SK-N-SH treated with all-trans-retinoic acid at 6 μM for 48 hours (cell line): ENCODE measurements around the gene NACAD.

Experiments
- ATAC-seq: fragments of 200-7000 bp; cut with Tn5 transposase; 3 replicates; pipeline ENCODE4 v1.9.1; 2020; ENCODE audit warnings: mild to moderate bottlenecking, moderate library complexity
- ARNTL ChIP-seq: fragments of 450-650 bp; formaldehyde crosslinking; IDR thresholded peaks from 2 replicates; pipeline ENCODE4 v1.5.0; 2020; ENCODE audit warnings: low read depth, mild to moderate bottlenecking, moderate library complexity, borderline replicate concordance
- BACH2 ChIP-seq: fragments of 250-450 bp; sonication (Bioruptor Pico); IDR thresholded peaks from 2 replicates; pipeline ENCODE4 v1.9.0; 2021; ENCODE audit warnings: mild to moderate bottlenecking, borderline replicate concordance
- CREB5 ChIP-seq: fragments of 250-450 bp; sonication (Bioruptor Pico); IDR thresholded peaks from 2 replicates; pipeline ENCODE4 v1.5.1; 2020; ENCODE audit warnings: low read depth, mild to moderate bottlenecking, moderate library complexity
- CSDC2 ChIP-seq: fragments of 250-450 bp; sonication (Bioruptor Pico); IDR thresholded peaks from 2 replicates; pipeline ENCODE4 v1.5.0; 2020; ENCODE audit warnings: mild to moderate bottlenecking, moderate library complexity
- CSRNP3 ChIP-seq: fragments of 250-450 bp; sonication (Bioruptor Pico); IDR thresholded peaks from 2 replicates; pipeline ENCODE4 v1.5.1; 2021; ENCODE audit warnings: mild to moderate bottlenecking, moderate library complexity
- GLIS3 ChIP-seq: fragments of 250-450 bp; sonication (Bioruptor Pico); IDR thresholded peaks from 2 replicates; pipeline ENCODE4 v1.5.0; 2020; ENCODE audit warnings: mild to moderate bottlenecking, moderate library complexity
- OSR1 ChIP-seq: fragments of 250-450 bp; sonication (Bioruptor Pico); IDR thresholded peaks from 2 replicates; pipeline ENCODE4 v1.8.0; 2022; ENCODE audit warnings: moderate library complexity, mild to moderate bottlenecking, inconsistent platforms
- PATZ1 ChIP-seq: fragments of 250-450 bp; sonication (Bioruptor Pico); IDR thresholded peaks from 2 replicates; pipeline ENCODE4 v1.8.0; 2020; ENCODE audit warnings: mild to moderate bottlenecking, moderate library complexity, borderline replicate concordance
- POU6F1 ChIP-seq: fragments of 250-450 bp; sonication (Bioruptor Pico); IDR thresholded peaks from 2 replicates; pipeline ENCODE4 v1.8.0; 2021; ENCODE audit warnings: low read depth, mild to moderate bottlenecking, moderate library complexity, borderline replicate concordance
- PPARA ChIP-seq: fragments of 250-450 bp; sonication (Bioruptor Pico); IDR thresholded peaks from 2 replicates; pipeline ENCODE4 v1.5.0; 2020; ENCODE audit warnings: mild to moderate bottlenecking, borderline replicate concordance
- RARB ChIP-seq: fragments of 250-450 bp; sonication (Bioruptor Pico); IDR thresholded peaks from 2 replicates; pipeline ENCODE4 v1.8.0; 2021; ENCODE audit warnings: mild to moderate bottlenecking, moderate library complexity
- SNAI2 ChIP-seq: fragments of 250-450 bp; sonication (Bioruptor Pico); IDR thresholded peaks from 2 replicates; pipeline ENCODE4 v1.5.0; 2020; ENCODE audit warnings: mild to moderate bottlenecking, moderate library complexity
- TCF4 ChIP-seq: fragments of 250-450 bp; sonication (Bioruptor Pico); IDR thresholded peaks from 2 replicates; pipeline ENCODE4 v1.8.0; 2021; ENCODE audit warnings: mild to moderate bottlenecking, moderate library complexity, borderline replicate concordance
- TOX ChIP-seq: fragments of 250-450 bp; sonication (Bioruptor Pico); IDR thresholded peaks from 2 replicates; pipeline ENCODE4 v1.8.0; 2021; ENCODE audit warnings: mild to moderate bottlenecking, moderate library complexity, borderline replicate concordance
- TSHZ2 ChIP-seq: fragments of 250-450 bp; sonication (Bioruptor Pico); IDR thresholded peaks from 2 replicates; pipeline ENCODE4 v1.5.0; 2020; ENCODE audit warnings: mild to moderate bottlenecking, moderate library complexity
- ZC3H10 ChIP-seq: fragments of 250-450 bp; sonication (Bioruptor Pico); IDR thresholded peaks from 2 replicates; pipeline ENCODE4 v1.5.1; 2021; ENCODE audit warnings: mild to moderate bottlenecking, moderate library complexity
- ZFP3 ChIP-seq: fragments of 250-450 bp; sonication (Bioruptor Pico); IDR thresholded peaks from 2 replicates; pipeline ENCODE4 v1.5.0; 2020; ENCODE audit warnings: mild to moderate bottlenecking, moderate library complexity
- ZFP30 ChIP-seq: fragments of 450-650 bp; formaldehyde crosslinking; IDR thresholded peaks from 2 replicates; pipeline ENCODE4 v1.5.0; 2022; ENCODE audit warnings: mild to moderate bottlenecking, moderate library complexity
- ZNF565 ChIP-seq: fragments of 450-650 bp; formaldehyde crosslinking; conservative IDR thresholded peaks from 2 replicates; pipeline ENCODE4 v1.5.0; 2020; ENCODE audit warnings: low read depth, mild to moderate bottlenecking, moderate library complexity
- ZNF70 ChIP-seq: fragments of 450-650 bp; formaldehyde crosslinking; IDR thresholded peaks from 2 replicates; pipeline ENCODE4 v1.5.0; 2020; ENCODE audit warnings: mild to moderate bottlenecking, moderate library complexity
- ZNF8 ChIP-seq: fragments of 450-650 bp; formaldehyde crosslinking; IDR thresholded peaks from 2 replicates; pipeline ENCODE4 v1.5.0; 2020; ENCODE audit warnings: mild to moderate bottlenecking, moderate library complexity

Gene NACAD

GRCh38 chr7:45064047-45064725 is 24.6 kb downstream of the NACAD start:
- no peak for ATAC-seq
- TF ChIP-seq ARNTL (CRISPR knock-in tag) (no peak), ZFP3 (CRISPR knock-in tag) (no peak), GLIS3 (CRISPR knock-in tag) (no peak), TCF4 (CRISPR knock-in tag) (no peak), TOX (CRISPR knock-in tag) (no peak), RARB (CRISPR knock-in tag) (no peak), TSHZ2 (no peak), ZNF565 (CRISPR knock-in tag) (no peak)

GRCh38 chr7:45061806-45062425 is 26.9 kb downstream of the NACAD start:
- no peak for TF ChIP-seq BACH2
- no peak for TF ChIP-seq CSRNP3 (CRISPR knock-in tag)
- no peak for ATAC-seq

GRCh38 chr7:45061352-45061751 is 27.4 kb downstream of the NACAD start:
- no peak for ATAC-seq
- TF ChIP-seq ARNTL (CRISPR knock-in tag): no peak
- TF ChIP-seq POU6F1: no peak
- no peak for TF ChIP-seq CSDC2 (CRISPR knock-in tag)
- TF ChIP-seq TCF4 (CRISPR knock-in tag): no peak

GRCh38 chr7:45060295-45060694 is 28.5 kb downstream of the NACAD start:
- TF ChIP-seq TOX (CRISPR knock-in tag) (no peak), ZFP30 (CRISPR knock-in tag) (no peak), ZC3H10 (CRISPR knock-in tag) (no peak), TCF4 (CRISPR knock-in tag) (no peak), BACH2 (no peak), ZNF565 (CRISPR knock-in tag) (no peak), PATZ1 (CRISPR knock-in tag) (no peak), ARNTL (CRISPR knock-in tag) (no peak), OSR1 (CRISPR knock-in tag) (no peak)
- ATAC-seq: no peak

- TF ChIP-seq PPARA (CRISPR knock-in tag): no peak
- no peak for TF ChIP-seq ARNTL (CRISPR knock-in tag)
- TF ChIP-seq TCF4 (CRISPR knock-in tag): no peak
- TF ChIP-seq OSR1 (CRISPR knock-in tag): no peak
- TF ChIP-seq CSDC2 (CRISPR knock-in tag): no peak
- TF ChIP-seq ZNF70 (CRISPR knock-in tag): no peak
- TF ChIP-seq ZNF8 (CRISPR knock-in tag): no peak
- no peak for TF ChIP-seq ZNF565 (CRISPR knock-in tag)
- no peak for TF ChIP-seq ZC3H10 (CRISPR knock-in tag)
- TF ChIP-seq SNAI2 (CRISPR knock-in tag): no peak
- no peak for TF ChIP-seq TOX (CRISPR knock-in tag)
- TF ChIP-seq ZFP3 (CRISPR knock-in tag): no peak
- TF ChIP-seq POU6F1: no peak
- no peak for TF ChIP-seq RARB (CRISPR knock-in tag)
- TF ChIP-seq CREB5 (CRISPR knock-in tag): no peak
- TF ChIP-seq BACH2: no peak
- ATAC-seq: no peak
Measured at GRCh38 chr7:45057878-45058277, 30.9 kb downstream of the NACAD start.
